DMS53 (cell line): ENCODE data around the gene PFN2.
"Not testable (repeated sequence)": the region's sequence is repeated elsewhere in the genome, so short reads cannot be mapped to it uniquely, and the experiment has no call there.

Experiments
- DNase-seq: peaks from one replicate; lab custom pipeline; 2025; lab: John Stamatoyannopoulos, UW

The PFN2 gene

DNA sequence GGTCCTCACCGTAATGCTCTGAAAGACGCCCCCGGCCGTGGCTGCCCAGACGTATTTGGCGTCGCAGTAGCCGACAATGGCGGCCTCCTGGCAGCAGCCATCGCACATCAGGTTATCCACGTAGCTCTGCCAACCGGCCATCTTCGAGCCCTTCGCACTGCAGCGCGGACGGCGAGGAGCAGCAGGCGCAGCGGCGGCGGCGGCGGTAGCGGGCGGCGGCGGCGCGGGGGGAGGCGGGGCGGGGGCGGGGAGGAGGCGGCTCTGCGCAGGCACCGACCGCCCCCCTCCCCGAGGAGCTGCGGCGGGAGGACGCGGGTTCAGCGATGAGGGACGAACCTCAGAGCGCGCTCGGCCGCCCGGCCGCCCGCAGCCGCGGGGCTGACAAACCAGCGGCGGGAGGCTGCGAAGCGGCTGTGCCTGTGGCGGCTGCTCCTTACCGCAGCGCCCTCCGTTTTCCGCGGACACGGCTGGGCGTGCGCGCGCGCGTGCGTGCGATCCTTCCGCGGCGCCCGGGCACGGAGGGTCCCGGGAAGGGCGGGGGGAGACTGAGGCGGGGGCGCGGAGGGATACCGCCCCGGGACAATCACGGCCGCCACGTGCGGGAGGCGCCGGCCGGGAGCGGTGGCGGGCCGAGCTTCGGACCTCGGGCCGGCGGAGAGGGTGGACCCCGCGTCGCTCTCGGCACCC, at the start of gene PFN2:
Gene PFN2, minus strand, starts transcription at position 180 of the 687 bp plus-strand sequence. Its CDS starts 39 bp downstream, at position 141.
- peak; percentile 93 for DNase-seq

DNA sequence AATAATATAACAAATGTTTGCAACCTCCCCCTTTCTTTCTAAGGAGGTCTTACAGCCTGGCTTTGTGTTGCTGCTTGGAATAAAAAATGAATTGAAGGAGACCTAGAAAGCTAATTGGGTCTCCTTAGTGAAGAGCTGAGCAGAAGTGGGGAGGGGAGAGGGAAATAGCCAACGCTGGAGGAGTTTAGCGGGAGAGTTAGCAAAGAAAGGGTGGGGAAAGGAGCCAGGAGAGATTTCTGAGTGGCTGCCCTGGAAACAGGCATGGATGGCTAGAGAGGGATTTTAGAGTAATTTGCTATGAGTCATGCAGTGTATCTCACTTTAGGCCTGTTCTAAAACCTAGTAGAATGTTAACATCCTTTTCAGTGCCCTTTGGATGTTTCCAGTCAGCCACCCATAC, 45.2 kb upstream of the PFN2 start:
- no peak for DNase-seq

- no peak for DNase-seq
These were observed 44.1 kb upstream of the PFN2 start for GRCh38 chr3:150014782-150015181.

GRCh38 chr3:150013801-150014200, 43.1 kb upstream of the PFN2 start:
- no peak for DNase-seq

GRCh38 chr3:150006794-150007193, 36.1 kb upstream of the PFN2 start:
- DNase-seq, result no peak

DNA sequence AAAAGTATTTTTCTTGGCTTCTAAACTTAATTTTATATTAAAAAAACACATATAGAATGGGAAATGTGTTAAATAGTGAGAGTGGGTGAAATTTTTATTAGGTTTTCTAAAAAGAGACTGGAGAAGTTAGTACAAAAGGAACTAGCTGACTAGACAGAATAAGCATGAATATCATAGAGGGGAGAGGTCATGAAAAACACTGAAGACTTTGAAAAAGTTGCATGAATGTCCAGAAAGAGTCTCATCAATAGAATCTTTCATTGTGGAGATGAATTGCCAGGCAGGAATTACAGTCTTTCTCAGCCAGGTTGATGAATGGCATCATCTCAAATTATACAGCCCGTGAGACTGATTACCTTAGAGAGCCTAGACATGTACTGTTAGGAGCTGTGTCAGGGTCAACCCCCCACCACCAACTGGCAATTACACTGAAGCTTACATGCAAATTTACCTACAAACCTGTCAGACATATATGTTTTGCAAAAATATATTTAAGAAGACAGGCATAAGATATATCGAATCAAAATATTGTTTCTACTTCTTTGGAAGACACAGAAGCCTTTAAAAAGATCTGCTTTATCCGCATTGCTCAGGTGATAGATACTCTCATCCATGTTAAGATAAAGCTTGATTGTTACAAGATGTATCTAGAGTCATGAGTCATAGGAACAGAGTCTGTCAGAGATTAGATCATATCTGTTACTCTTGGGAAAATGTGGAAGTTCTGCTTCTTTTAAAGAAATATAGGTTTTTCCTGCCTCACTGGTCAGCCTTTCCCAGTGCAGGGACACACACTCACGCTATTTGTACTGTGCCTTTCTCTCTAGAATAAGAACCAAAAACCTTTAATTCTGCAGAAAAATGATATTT, 34.8 kb upstream of the PFN2 start:
- DNase-seq, result no peak

DNA sequence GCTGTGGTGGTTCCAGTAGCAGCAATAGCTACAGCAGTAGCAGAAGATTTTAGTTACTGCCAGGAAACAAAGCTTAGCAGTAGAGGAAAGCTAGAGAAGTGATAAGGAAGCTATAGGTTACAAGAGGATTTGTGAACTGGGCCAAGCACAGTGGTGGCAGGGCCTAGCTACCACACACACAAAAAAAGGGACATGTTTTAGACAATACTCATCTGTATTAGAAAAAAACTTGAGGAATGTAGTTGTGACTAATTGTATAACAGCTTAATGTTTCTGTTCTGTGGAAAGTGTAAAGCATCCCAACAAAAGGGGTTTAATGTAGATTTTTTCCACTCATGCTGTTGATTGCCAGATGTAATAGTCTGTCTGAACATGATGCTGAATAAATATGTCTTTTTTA, 29.9 kb upstream of the PFN2 start:
- DNase-seq, result no peak

GRCh38 chr3:149999421-149999820, 28.7 kb upstream of the PFN2 start:
- DNase-seq, result no peak

GRCh38 chr3:149998946-149999345, 28.3 kb upstream of the PFN2 start:
- DNase-seq, result no peak

- no peak for DNase-seq
These were observed 21.8 kb upstream of the PFN2 start for GRCh38 chr3:149992416-149993058.

DNA sequence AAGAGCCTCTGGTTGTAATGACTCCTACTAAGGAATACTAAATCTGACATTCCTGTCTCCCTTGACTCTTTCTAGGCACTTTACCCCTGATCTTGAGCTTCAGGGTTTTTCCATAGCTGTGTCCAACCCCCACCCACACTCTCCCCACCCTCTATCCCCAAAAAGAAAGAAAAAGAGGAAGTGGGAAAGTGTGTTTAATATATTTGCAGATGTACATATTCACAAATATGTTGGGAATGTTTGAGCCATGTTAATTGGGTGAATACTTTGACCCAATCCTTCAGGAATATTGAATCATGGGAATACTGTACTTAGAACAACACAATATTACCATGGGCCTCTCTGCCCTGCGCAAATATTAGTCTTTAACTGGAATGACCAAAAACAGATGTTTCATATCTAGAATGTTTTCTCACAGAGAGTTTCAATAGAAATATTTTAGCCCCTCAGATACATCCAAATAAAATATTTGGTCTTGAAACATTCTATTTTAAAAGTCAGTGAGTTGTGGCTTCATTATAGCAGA, 19.8 kb upstream of the PFN2 start:
- no peak for DNase-seq

GRCh38 chr3:149989307-149989706, 18.6 kb upstream of the PFN2 start:
- no peak for DNase-seq

GRCh38 chr3:149983628-149984027, 12.9 kb upstream of the PFN2 start:
- DNase-seq, result no peak

DNA sequence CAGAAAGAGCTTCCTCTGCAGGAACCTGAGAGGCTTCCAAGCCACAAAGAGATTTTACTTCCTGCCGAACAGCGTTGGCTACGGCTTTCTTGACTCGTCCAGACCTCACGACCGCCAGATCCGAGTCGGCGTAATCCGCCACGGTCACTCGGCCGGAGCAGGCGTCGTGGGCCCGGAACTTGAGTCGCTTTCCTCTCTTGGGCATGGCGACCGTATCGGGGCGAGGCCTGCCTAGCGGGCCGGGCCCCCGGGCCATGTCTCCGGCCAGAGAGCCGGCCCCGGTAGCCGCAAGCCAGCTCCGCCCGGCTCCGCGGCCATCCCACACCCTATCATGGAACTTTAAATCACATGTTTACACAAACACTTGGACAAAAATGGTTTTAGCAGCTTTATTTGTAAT, 12.4 kb upstream of the PFN2 start:
- DNase-seq, result not testable (repeated sequence)

DNA sequence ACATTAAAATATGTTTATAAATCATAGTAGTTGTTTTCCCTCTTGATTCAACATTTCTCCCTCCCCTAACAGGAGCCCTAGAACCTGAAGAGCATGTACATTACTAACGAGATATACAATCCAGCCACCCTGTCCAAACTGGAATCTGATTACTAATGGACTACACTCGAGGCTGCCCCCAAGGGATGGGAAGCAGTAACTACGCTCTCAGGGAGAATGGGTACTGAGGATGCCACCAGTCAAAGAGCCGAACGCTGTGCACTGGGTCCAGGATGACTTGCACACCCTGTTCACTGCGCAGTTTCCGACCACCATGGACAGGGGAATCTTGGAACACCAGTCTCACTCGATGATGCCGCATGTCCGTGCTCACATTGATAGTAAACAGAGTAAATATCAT, 11.3 kb upstream of the PFN2 start:
- DNase-seq, result not testable (repeated sequence)

DNA sequence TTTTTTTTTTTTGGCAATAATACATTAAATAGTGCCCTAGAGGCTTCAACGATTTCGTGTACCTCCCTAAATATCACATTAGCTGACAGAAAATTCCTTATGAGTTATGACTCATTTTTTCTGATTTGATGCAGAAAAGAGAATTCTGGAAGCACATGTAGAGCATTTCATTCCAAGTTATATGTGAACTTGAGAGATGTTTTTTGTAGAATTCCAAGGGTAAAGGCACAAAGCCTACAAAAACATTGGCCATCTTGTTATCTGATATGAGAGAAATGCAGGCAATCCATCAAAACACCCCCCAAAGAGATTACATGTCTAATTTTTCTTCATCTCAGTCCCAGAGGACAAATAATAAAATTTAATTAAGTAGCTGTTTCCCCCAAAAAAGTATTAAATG, 6.7 kb upstream of the PFN2 start:
- no peak for DNase-seq

DNA sequence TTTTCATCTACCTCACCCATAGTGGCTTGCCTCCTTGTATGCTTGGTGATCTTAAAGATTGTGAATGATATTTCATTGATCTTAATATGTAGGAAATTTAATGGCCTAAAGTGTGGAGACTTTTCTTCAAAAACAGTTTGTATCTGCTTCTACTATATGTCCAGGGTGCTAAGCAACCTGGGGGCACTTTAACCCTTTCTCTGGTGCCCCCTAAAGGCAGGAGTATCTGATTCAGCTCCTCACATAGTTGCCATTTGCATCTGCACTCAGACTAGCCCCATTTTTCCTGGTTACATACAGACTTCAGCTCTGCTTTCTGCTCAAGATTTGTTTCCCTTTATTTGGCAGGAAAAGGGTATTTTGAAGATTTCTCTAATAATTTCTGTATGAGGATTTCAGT, 5.2 kb upstream of the PFN2 start:
- no peak for DNase-seq

DNA sequence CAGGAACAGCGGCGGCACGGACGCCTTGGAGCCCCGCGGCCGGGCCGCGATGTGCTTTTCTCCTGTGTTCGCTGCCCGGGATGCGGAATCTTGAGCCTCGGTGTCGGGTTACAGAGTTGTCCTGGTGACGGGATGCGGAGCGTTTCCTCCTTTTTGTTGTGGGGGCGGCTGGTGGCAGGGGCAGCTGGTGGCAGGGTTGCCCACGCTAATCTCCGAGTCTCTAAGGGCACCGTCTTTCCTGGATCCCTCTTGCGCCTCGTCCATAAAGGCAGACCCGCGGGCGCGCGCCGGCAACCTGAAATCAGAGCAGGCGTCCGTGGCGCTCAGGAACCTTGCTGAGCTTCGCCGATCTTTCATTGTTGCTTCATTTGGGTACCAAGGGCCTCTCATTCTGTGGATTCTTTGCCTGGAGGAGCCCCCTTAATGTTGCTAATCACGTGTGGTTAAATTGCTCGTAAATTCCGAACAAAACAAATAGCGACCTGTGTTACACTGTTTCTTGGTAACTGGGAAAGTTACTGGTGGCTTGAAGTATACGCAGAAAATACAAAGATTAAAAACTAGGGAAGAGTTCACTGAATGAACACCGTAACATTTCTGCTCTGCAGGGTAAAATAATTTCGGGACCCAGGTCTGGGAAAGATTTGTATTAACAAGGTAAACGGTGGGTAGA, 844 bp upstream of the PFN2 start:
- peak; percentile 90 for DNase-seq

DNA sequence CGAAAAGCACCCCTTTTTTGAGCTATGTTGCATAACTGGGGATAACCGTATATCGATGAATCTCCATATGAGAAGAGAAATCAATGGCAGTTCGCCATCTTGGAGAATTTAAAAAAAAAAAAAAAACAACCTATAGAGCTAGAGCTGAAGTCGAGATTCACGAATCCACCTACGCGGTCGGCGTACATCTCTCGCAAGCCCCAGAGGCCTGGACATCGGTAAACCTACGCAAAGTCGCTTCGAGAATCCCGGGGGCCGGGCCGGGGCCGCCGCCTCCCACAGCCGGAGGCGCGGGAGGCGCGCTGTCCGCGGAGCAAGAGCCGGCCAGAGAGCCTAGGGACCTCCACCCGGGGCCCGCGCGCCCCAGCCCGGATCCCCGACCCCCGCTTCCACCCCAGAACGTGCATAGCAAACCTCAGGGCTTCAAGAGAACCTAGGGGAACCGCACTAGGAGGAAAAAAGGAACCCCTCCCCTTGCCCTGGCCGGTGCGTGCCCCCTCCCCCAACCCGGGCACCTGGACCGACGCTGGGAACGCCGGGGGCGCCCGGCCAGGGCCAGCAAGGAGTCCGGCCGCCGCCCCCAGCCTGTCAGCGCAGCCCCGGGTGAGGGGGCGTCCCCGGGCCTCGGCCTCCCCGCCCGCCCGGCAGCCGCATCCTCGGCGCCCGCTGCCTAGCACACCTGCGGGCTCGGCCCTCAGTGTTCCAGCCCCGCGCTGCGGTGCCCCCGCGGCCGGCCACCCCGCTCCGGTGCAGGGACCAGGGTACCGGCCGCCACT, 567 bp downstream of the PFN2 start:
- DNase-seq, result peak; percentile 88

- DNase-seq, result peak; percentile 71
These were observed 1.4 kb downstream of the PFN2 start for GRCh38 chr3:149969110-149969939.
